Ishikawa (cell line): ENCODE measurements around the gene PDLIM1.

Experiments
- CEBPB ChIP-seq: IDR thresholded peaks from 2 replicates; pipeline ENCODE4 v1.6.1; 2012
- CREB1 ChIP-seq: IDR thresholded peaks from 2 replicates; pipeline ENCODE4 v1.6.1; 2012; ENCODE audit warnings: low read depth
- EGR1 ChIP-seq: IDR thresholded peaks from 2 replicates; pipeline ENCODE4 v1.6.1; 2012
- EP300 ChIP-seq: IDR thresholded peaks from 2 replicates; pipeline ENCODE4 v1.6.1; 2012; ENCODE audit warnings: borderline replicate concordance
- FOXM1 ChIP-seq: IDR thresholded peaks from 2 replicates; pipeline ENCODE4 v1.6.1; 2012; ENCODE audit warnings: low read depth, borderline replicate concordance
- NFIC ChIP-seq: IDR thresholded peaks from 2 replicates; pipeline ENCODE4 v1.6.1; 2012
- RAD21 ChIP-seq: IDR thresholded peaks from 2 replicates; pipeline ENCODE4 v1.6.1; 2012; ENCODE audit warnings: low read depth
- TAF1 ChIP-seq: IDR thresholded peaks from 2 replicates; pipeline ENCODE4 v1.6.1; 2012; ENCODE audit warnings: low read depth, mild to moderate bottlenecking
- TCF12 ChIP-seq: IDR thresholded peaks from 2 replicates; pipeline ENCODE4 v1.6.1; 2012; ENCODE audit warnings: low read depth
- TEAD4 ChIP-seq: IDR thresholded peaks from 2 replicates; pipeline ENCODE4 v1.6.1; 2012
- YY1 ChIP-seq: IDR thresholded peaks from 2 replicates; pipeline ENCODE4 v1.6.1; 2012; ENCODE audit warnings: low read depth
- ZBTB7A ChIP-seq: IDR thresholded peaks from 2 replicates; pipeline ENCODE4 v1.6.1; 2012; ENCODE audit warnings: low read depth
- TF ChIP-seq, protein P1 (sequence below): IDR thresholded peaks from 2 replicates; pipeline ENCODE4 v1.6.1; 2012; ENCODE audit warnings: low read depth, mild to moderate bottlenecking
- TF ChIP-seq, protein P2 (sequence below): IDR thresholded peaks from 2 replicates; pipeline ENCODE4 v1.6.1; 2012
- TF ChIP-seq, protein P3 (sequence below): IDR thresholded peaks from 2 replicates; pipeline ENCODE4 v1.6.1; 2012

The PDLIM1 gene

DNA sequence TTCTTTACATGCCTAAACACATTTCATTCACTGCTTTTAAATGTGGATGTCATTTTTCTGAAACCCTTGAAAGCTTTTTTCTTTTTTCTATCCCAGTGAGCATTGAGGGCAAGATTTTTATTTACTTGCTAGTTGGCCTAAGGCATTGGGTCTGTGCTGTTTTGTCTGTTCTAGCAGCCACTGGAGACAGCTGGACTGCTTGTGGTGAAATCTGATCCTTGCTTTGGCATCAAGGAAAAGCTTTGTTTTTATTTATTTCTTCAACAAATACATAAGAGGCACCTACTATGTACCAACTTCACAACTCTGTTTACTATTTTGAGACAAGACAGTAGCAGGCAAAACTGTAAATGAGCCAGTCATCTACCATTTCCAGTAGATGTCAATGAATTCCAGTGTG is 28.4 kb upstream of the PDLIM1 start:
- no peak for TF ChIP-seq TCF12
- TF ChIP-seq, protein P1, sequence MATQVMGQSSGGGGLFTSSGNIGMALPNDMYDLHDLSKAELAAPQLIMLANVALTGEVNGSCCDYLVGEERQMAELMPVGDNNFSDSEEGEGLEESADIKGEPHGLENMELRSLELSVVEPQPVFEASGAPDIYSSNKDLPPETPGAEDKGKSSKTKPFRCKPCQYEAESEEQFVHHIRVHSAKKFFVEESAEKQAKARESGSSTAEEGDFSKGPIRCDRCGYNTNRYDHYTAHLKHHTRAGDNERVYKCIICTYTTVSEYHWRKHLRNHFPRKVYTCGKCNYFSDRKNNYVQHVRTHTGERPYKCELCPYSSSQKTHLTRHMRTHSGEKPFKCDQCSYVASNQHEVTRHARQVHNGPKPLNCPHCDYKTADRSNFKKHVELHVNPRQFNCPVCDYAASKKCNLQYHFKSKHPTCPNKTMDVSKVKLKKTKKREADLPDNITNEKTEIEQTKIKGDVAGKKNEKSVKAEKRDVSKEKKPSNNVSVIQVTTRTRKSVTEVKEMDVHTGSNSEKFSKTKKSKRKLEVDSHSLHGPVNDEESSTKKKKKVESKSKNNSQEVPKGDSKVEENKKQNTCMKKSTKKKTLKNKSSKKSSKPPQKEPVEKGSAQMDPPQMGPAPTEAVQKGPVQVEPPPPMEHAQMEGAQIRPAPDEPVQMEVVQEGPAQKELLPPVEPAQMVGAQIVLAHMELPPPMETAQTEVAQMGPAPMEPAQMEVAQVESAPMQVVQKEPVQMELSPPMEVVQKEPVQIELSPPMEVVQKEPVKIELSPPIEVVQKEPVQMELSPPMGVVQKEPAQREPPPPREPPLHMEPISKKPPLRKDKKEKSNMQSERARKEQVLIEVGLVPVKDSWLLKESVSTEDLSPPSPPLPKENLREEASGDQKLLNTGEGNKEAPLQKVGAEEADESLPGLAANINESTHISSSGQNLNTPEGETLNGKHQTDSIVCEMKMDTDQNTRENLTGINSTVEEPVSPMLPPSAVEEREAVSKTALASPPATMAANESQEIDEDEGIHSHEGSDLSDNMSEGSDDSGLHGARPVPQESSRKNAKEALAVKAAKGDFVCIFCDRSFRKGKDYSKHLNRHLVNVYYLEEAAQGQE = no peak
- no peak for TF ChIP-seq CEBPB
- TF ChIP-seq CREB1 = no peak
- TF ChIP-seq, protein P2, sequence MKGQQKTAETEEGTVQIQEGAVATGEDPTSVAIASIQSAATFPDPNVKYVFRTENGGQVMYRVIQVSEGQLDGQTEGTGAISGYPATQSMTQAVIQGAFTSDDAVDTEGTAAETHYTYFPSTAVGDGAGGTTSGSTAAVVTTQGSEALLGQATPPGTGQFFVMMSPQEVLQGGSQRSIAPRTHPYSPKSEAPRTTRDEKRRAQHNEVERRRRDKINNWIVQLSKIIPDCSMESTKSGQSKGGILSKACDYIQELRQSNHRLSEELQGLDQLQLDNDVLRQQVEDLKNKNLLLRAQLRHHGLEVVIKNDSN = no peak

DNA sequence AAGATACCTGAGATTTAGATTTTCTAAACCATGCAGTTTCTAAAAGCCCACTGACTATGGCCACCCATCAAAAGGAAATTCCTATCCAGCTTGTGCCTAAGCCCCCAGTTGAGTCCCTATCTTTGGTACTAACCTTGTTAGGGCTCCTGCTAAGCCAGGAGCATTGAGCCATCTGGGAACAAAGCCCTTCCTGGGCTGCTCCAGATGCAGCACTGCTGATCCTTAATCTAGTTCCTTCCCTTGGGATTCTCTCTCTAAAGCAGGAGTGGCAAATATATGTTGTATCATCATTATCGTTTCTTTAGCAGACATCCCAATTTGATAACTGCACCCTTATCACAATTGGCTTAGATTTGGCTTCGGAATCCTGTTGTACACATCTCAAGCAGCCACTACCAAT is 24.7 kb upstream of the PDLIM1 start:
- TF ChIP-seq NFIC (no peak), CEBPB (no peak), FOXM1 (no peak), EGR1 (no peak), RAD21 (no peak), ZBTB7A (no peak), TCF12 (no peak), TEAD4 (no peak), YY1 (no peak), TAF1 (no peak), CREB1 (no peak), EP300 (no peak)
- TF ChIP-seq, protein P3, sequence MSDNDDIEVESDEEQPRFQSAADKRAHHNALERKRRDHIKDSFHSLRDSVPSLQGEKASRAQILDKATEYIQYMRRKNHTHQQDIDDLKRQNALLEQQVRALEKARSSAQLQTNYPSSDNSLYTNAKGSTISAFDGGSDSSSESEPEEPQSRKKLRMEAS = no peak
- TF ChIP-seq, protein P2 = no peak

DNA sequence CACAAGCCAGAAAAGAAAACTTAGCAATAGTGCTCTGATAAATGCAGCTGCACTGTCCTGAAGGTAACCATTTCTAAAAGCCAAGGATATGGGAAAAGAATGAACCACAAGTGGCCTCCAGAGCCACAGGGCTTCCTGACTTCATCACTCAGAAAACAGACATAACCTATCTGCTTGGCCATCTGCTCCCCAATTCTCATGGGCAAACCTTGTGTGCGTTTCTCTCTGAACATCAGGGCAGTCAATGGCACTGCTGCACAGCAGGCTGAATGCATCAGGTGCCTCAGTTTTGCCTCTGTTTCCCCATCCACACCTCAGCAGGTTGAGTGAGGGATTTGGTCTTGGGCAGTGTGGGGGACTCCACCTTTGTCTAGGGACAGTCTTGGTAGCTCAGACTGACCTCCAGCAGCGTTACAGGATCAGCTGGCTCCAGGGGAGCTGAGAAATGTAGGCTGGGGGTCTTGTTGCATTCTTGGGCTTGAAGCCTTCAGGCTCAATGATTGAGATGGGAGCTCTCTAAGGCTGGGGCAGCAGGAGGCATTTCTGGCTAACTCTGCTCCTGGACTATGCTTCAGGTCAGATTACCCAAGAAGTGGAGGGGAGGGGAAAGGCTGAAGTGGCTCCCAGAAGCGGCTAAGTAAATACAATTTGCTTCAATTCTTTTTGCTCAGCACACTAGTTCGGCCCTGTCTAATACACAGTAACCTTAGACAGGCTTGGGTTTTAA is 23.6 kb upstream of the PDLIM1 start:
- TF ChIP-seq YY1 (no peak), ZBTB7A (no peak), TAF1 (no peak), EGR1 (no peak), EP300 (no peak), NFIC (no peak)

DNA sequence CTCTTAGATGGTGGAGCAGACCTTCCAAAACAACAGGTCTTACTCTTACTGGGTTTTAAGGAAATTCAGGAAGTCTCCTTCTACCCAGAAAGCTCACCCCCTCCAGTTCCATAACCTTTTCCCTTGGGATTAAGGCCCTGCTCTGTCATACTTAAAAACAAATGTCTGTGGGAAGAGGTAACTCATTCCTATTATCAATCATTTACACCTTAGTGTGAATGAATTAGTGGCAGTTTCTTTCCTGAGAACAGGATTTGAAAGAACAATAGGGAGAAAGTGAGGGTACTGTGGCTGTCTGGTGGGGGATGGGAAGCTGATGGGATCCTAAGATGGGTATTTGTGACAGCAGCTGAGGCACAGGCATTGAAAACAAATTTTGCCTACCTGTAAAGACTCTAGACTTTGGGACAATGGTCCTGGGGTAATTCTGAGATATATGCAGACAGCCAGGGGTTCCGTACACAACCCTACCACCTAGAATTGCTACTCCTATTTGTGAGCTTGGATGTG is 22.2 kb upstream of the PDLIM1 start:
- TF ChIP-seq YY1 = no peak
- no peak for TF ChIP-seq CREB1
- no peak for TF ChIP-seq FOXM1
- no peak for TF ChIP-seq TAF1
- TF ChIP-seq RAD21 = no peak
- TF ChIP-seq TEAD4 = no peak
- TF ChIP-seq EGR1 = no peak
- TF ChIP-seq CEBPB = no peak

DNA sequence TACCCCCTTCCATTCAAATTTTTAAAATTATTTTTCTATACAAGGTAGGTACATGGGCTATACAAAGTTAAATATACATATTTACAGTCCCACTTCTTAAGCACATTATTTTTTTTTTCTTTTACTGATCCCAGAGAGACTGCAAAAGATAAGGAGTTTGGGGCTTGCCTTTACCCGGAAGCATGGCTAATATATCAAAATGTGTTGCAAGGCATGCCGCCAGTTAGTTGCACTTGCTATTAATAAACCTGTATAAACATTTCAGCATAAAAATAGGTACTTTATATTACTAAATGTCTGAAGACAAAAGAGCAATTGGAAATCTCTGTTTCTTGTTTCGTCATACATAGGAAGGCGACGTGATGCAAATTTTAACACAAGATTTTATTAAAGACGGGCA is 21.5 kb upstream of the PDLIM1 start:
- TF ChIP-seq TAF1 (no peak), CREB1 (no peak), YY1 (no peak), ZBTB7A (no peak), RAD21 (no peak), EGR1 (no peak), CEBPB (no peak), EP300 (no peak), TCF12 (no peak), FOXM1 (no peak)
- TF ChIP-seq, protein P1 = no peak
- TF ChIP-seq, protein P2 = no peak
- TF ChIP-seq, protein P3 = no peak

DNA sequence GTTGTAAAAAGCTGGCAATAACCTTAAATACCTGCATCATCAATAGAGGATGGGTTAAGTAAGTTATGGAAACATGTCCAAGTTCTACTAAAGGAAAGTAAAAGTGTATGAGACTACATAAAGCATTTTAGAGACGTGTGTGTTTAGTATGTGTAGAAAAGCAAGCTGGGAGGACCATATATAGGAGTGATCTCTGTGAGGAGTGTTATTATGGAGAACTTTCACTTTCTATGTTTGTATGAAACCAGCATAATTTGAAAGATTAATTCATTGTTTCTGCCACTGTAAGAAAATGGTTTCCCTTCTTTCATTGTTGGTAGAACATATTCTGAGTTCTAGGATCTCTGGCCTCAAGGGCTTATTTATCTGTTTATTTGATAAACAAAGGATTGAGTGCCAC is 19.2 kb upstream of the PDLIM1 start:
- TF ChIP-seq, protein P3 = no peak
- TF ChIP-seq TAF1 = no peak
- no peak for TF ChIP-seq ZBTB7A
- TF ChIP-seq, protein P2 = no peak
- TF ChIP-seq, protein P1 = no peak
- TF ChIP-seq FOXM1 = no peak
- TF ChIP-seq NFIC = no peak
- no peak for TF ChIP-seq CREB1
- TF ChIP-seq TEAD4 = no peak
- TF ChIP-seq EP300 = no peak
- no peak for TF ChIP-seq TCF12
- no peak for TF ChIP-seq CEBPB
- no peak for TF ChIP-seq YY1
- no peak for TF ChIP-seq EGR1
- no peak for TF ChIP-seq RAD21
